Breast epithelium (tissue), 3 donors: ENCODE data around the gene MED10.

Experiments
- CTCF ChIP-seq, 3 donors: fragments of 450-650 bp; IDR thresholded peaks; one replicate each; pipeline ENCODE4 v1.5.1; 2016 to 2017; ENCODE audit warnings: antibody characterized with exemption in 3 of 3, mild to moderate bottlenecking in 3 of 3, moderate library complexity in 3 of 3
- POLR2A ChIP-seq: fragments of 450-650 bp; IDR thresholded peaks from one replicate; pipeline ENCODE4 v1.6.1; 2016; ENCODE audit warnings: antibody characterized with exemption, mild to moderate bottlenecking, moderate library complexity

DNA sequence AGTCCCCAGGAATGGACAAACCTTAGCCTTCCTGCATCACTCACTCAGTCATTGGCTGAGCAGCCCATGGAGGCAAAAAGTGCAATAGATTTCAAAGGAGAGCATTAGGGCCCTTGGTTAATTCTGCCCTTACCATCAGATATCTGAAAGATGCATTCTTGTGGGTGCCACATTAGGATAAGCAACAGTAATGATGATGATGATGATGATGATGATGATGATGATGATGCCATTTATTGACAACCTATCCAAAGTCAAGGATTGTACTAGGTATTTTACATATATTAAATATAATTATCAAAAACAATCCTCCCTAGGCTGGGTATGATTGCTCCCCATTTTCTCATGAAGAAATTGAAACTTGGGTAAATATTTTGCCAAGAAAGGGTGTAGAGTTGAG, 9.6 kb upstream of the MED10 start:
- TF ChIP-seq CTCF (IDR thresholded peaks at IDR 0.05): no peak
- no peak for TF ChIP-seq POLR2A
